ENCODE results near the gene H19. TPM values are rescaled to one million over a fixed set of nuclear protein-coding genes. Genes with fewer than 3 reads are reported as not detected.

The H19 gene
- total and polyA plus RNA-seq, 9 of the 15 experiments (the other 6 are each of a cell fraction or from before 2014, with no cell fraction given): 0.13 to 682 (median 15.7) TPM

DNA sequence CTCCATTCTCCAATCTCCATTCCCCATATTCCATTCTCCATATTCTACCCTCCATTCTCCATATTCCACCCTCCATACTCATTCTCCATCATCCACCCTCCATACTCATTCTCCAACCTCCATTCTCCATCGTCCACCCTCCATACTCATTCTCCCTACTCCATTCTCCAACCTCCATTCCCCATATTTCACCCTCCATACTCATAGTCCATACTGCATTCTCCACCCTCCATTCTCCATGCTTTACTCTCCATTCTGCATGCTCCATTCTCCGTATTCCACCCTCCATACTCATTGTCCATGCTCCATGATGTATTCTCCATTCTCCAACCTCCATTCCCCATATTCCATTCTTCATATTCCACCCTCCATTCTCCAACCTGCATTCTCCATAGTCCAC is 44.3 kb upstream of the H19 start:
- H3K9me1 ChIP-seq (ENCODE audit: control insufficient read depth, insufficient read depth, low read length): no peaks in the 10 kb centered on the region
- H4K20me1 ChIP-seq (replicated peaks; ENCODE audit: control insufficient read depth, insufficient read depth, low read length): no peaks in the 10 kb centered on the region
- TF ChIP-seq EHMT2 (IDR thresholded peaks at IDR 0.05) (peak; percentile 63; the same call in 1 of the 2 replicates), ETV1 (tag; conservative IDR thresholded peaks at IDR 0.05; ENCODE audit: low read depth) (no peak)
- in situ Hi-C loops (cut with MboI): no loop called here
- H3K27ac ChIP-seq (ENCODE audit: extremely low read depth, low read depth, low read length): no peak overlapping the region
- H3K9ac ChIP-seq (ENCODE audit: insufficient read depth in 1 of 2, low read depth in 2 of 2, low read length in 2 of 2): no peak overlapping the region
- no peak overlapping the region for H2AFZ ChIP-seq (ENCODE audit: low read depth, low read length)
- no peaks in the 10 kb centered on the region for H3K4me1 ChIP-seq (replicated peaks in 1 of 2; ENCODE audit: control insufficient read depth in 2 of 2, insufficient read depth in 2 of 2, low read length in 2 of 2)
- DNase-seq (ENCODE audit: extremely low read depth in 1 of 4, low spot score in 3 of 4): no peak
- intact Hi-C loops (cut with micrococcal nuclease): no loop called here
- no TSS peak for BruUV-seq (replicated peaks)
- no peak for FAIRE-seq
- no peak overlapping the region for H3K4me2 ChIP-seq (ENCODE audit: insufficient read depth, low read length)
- no peaks in the 10 kb centered on the region for H3K36me3 ChIP-seq (ENCODE audit: control insufficient read depth, insufficient read depth, low read length)
- no peak overlapping the region for H3K4me3 ChIP-seq
- no peaks in the 10 kb centered on the region; a peak in 1 of 5 replicates for H3K27me3 ChIP-seq (ENCODE audit: control insufficient read depth in 2 of 2, insufficient read depth in 2 of 2, low read length in 2 of 2)
- WGBS (ENCODE audit: insufficient coverage, low coverage, missing lambda C conversion rate): 0% methylated on average over 2 of the region's 2 CpGs
- ChIA-PET CTCF (ENCODE audit: low intra/inter-chr PET ratio) (no interaction called here), POLR2A (no interaction called here)
- ATAC-seq: no peak
- H3K9me3 ChIP-seq (replicated peaks; ENCODE audit: control insufficient read depth, insufficient read depth, low read depth, low read length): no peaks in the 10 kb centered on the region
- no peaks in the 10 kb centered on the region for H3K79me2 ChIP-seq (ENCODE audit: control insufficient read depth, insufficient read depth, low read length)

DNA sequence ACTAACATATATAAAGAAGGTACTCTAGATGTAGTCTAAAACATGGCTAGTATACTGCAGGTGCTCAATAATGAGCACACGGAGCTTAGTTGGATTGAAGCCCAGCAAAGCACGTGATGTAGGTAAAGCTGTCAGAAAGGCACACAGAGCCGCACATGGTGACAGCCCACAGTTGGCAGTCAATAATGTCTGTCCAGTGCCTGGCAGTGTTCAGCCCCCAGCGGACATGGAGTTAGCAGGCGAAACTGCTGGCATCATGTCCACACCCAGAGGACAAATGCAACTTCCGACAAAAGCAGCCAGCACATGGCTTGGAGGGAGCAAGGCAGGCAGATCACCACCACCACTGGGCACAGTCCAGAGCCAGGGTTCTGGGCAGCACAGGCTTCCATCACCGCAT is 43.5 kb upstream of the H19 start:
- no peaks in the 10 kb centered on the region; a peak in 1 of 5 replicates for H3K27me3 ChIP-seq (ENCODE audit: control insufficient read depth in 2 of 2, insufficient read depth in 2 of 2, low read length in 2 of 2)
- no peaks in the 10 kb centered on the region for H3K79me2 ChIP-seq (ENCODE audit: control insufficient read depth, insufficient read depth, low read length)
- H3K9ac ChIP-seq (ENCODE audit: insufficient read depth in 1 of 2, low read depth in 2 of 2, low read length in 2 of 2): no peak overlapping the region
- H3K36me3 ChIP-seq (ENCODE audit: control insufficient read depth, insufficient read depth, low read length): no peaks in the 10 kb centered on the region
- no peaks in the 10 kb centered on the region for H3K4me1 ChIP-seq (replicated peaks in 1 of 2; ENCODE audit: control insufficient read depth in 2 of 2, insufficient read depth in 2 of 2, low read length in 2 of 2)
- in situ Hi-C loops (cut with MboI): no loop called here
- no peak for TF ChIP-seq FOXK1 (CRISPR knock-in tag; IDR thresholded peaks at IDR 0.05; ENCODE audit: borderline replicate concordance)
- TF ChIP-seq PCBP2 (IDR thresholded peaks at IDR 0.05; ENCODE audit: low read depth, low read length, poor library complexity, severe bottlenecking): no peak
- TF ChIP-seq FOXA1 (IDR thresholded peaks at IDR 0.05; ENCODE audit: borderline replicate concordance): no peak
- no peak for TF ChIP-seq KLF13 (tag; IDR thresholded peaks at IDR 0.05; ENCODE audit: borderline replicate concordance, low read depth)
- TF ChIP-seq MXI1 (IDR thresholded peaks at IDR 0.05; ENCODE audit: low read depth, low read length): no peak
- TF ChIP-seq SAP30 (IDR thresholded peaks at IDR 0.05; ENCODE audit: borderline replicate concordance, insufficient read depth, low read depth, low read length, poor library complexity, severe bottlenecking): no peak
- TF ChIP-seq, protein P1, sequence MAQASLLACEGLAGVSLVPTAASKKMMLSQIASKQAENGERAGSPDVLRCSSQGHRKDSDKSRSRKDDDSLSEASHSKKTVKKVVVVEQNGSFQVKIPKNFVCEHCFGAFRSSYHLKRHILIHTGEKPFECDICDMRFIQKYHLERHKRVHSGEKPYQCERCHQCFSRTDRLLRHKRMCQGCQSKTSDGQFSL (CRISPR knock-in tag; IDR thresholded peaks at IDR 0.05): no peak
- TF ChIP-seq, protein P1 (tag; IDR thresholded peaks at IDR 0.05): no peak
- no peak for TF ChIP-seq ZNF274 (IDR thresholded peaks at IDR 0.05; ENCODE audit: borderline replicate concordance, low read depth, low read length)
- intact Hi-C loops (cut with micrococcal nuclease): no loop called here
- no peak overlapping the region for H3K27ac ChIP-seq (ENCODE audit: extremely low read depth, low read depth, low read length)
- H3K9me1 ChIP-seq (ENCODE audit: control insufficient read depth, insufficient read depth, low read length): no peaks in the 10 kb centered on the region
- no peak for FAIRE-seq
- no peaks in the 10 kb centered on the region for H3K9me3 ChIP-seq (replicated peaks; ENCODE audit: control insufficient read depth, insufficient read depth, low read depth, low read length)
- ChIA-PET POLR2A (interaction anchor here (0.7 kb wide), 1 partner anchor 113 kb away, joined by 5 read pairs; no protein-coding TSS in a partner anchor), CTCF (ENCODE audit: low intra/inter-chr PET ratio) (interaction anchor here (0.7 kb wide), 1 partner anchor 497 kb away, joined by 3 read pairs; no protein-coding TSS in a partner anchor)
- no peak for DNase-seq (ENCODE audit: extremely low read depth in 1 of 4, low spot score in 3 of 4)
- no peak overlapping the region for H3K4me3 ChIP-seq
- no peak for ATAC-seq
- BruUV-seq (replicated peaks): no TSS peak
- no CpG with 5 or more reads among the region's 7 CpGs for WGBS (ENCODE audit: insufficient coverage, low coverage, missing lambda C conversion rate)
- no peak overlapping the region for H2AFZ ChIP-seq (ENCODE audit: low read depth, low read length)
- no peaks in the 10 kb centered on the region for H4K20me1 ChIP-seq (replicated peaks; ENCODE audit: control insufficient read depth, insufficient read depth, low read length)
- H3K4me2 ChIP-seq (ENCODE audit: insufficient read depth, low read length): no peak overlapping the region

All from K562 (cell line).